A673 (cell line): ENCODE measurements around the gene EXOC4.

Experiments
- CTCF ChIP-seq: fragments of 300-800, 200-600 bp; sonication (generic); conservative IDR thresholded peaks from 2 replicates; pipeline ENCODE4 v1.5.1; 2017; ENCODE audit warnings: low read depth, mild to moderate bottlenecking, antibody characterized with exemption, low read length, moderate library complexity, mixed read lengths
- EZH2 ChIP-seq: fragments of 200-600 bp; sonication (generic); IDR thresholded peaks from 2 replicates; pipeline ENCODE4 v1.6.1; 2017; ENCODE audit warnings: borderline replicate concordance, low read depth, mild to moderate bottlenecking, mixed read lengths, antibody characterized with exemption, low read length; ENCODE audit not compliant: poor library complexity, severe bottlenecking

- no peak for TF ChIP-seq CTCF
- TF ChIP-seq EZH2, result no peak
Observed at GRCh38 chr7:133573554-133574265, 320.8 kb downstream of the EXOC4 start.
